Stimulated activated naive CD8-positive, alpha-beta T cell treated with anti-CD3 and anti-CD28 coated beads, Interleukin-15, Interleukin-2, amounts not matched to agents 100 ng/mL and 50 ng/mL, for 24 hours (primary cell): ENCODE results near the gene CUX1.

Experiments
- H3K27ac Mint-ChIP-seq: one replicate; pipeline ENCODE4 v1.8.0; 2021; ENCODE audit warnings: mild to moderate bottlenecking, mixed read lengths
- H3K27me3 Mint-ChIP-seq: one replicate; pipeline ENCODE4 v1.8.0; 2021; ENCODE audit warnings: mixed read lengths
- H3K36me3 Mint-ChIP-seq: one replicate; pipeline ENCODE4 v1.8.0; 2021; ENCODE audit warnings: low read depth, mixed read lengths
- H3K4me1 Mint-ChIP-seq: one replicate; pipeline ENCODE4 v1.8.0; 2021; ENCODE audit warnings: low read depth, mixed read lengths
- H3K4me3 Mint-ChIP-seq: one replicate; pipeline ENCODE4 v1.8.0; 2021; ENCODE audit warnings: mild to moderate bottlenecking, mixed read lengths
- H3K9me3 Mint-ChIP-seq: one replicate; pipeline ENCODE4 v1.8.0; 2021; ENCODE audit warnings: mixed read lengths

Gene CUX1

DNA sequence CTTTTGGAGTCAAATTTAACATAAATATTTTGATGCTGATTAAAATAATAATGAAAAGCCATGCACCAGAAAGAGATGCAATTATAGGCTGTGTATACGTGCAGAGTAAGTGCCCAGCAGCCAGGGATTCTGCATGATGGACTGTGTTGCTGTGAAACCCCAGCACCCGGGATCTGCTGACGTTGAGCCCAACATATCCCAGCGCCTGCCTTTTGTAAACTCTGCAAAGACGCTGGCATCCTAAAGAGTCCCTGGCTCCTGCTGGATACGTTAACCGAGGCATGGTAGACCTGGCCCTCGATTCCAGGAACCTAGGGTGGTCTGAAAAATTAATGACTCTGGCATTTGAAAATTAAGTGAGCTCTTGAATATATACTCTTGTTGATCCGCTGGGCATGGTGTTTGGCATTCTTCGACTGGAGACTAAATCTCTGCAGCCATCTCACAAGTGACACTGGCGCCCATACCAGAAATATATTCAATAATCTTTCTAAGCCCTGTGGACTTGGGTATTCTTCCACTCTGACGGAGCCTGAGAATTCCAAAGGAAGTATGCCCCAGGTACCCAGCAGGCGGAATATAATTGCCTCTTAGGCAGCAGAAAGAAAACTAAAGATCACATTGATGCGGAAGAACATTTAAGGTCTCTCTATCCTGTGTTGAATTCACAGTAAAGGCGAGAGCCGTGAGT is 278.0 kb downstream of the CUX1 start:
- Mint-ChIP-seq H3K27ac (no peak overlapping the region), H3K27me3 (no peaks in the 10 kb centered on the region), H3K36me3 (no peaks in the 10 kb centered on the region), H3K4me3 (no peak overlapping the region), H3K4me1 (no peaks in the 10 kb centered on the region), H3K9me3 (no peaks in the 10 kb centered on the region)

DNA sequence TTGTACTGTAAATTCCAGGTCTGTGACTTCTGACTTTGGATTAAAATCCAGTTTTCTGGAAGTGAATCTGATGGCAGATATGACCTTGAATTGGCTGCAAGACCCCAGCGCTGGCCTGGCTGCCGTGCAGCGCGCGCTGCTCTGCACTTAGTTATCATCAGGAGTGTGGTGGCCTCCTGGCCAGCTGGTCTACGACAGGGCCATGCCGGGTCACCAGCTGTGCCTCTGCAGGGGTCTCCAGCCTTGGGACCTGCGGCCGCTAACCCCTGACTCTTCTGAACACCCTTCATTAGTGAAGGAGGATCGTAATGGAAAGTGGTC is 278.5 kb downstream of the CUX1 start:
- no peak overlapping the region for H3K27ac Mint-ChIP-seq
- no peaks in the 10 kb centered on the region for H3K27me3 Mint-ChIP-seq
- no peak overlapping the region for H3K4me3 Mint-ChIP-seq
- H3K4me1 Mint-ChIP-seq, result no peaks in the 10 kb centered on the region
- H3K36me3 Mint-ChIP-seq, result no peaks in the 10 kb centered on the region
- no peaks in the 10 kb centered on the region for H3K9me3 Mint-ChIP-seq

DNA sequence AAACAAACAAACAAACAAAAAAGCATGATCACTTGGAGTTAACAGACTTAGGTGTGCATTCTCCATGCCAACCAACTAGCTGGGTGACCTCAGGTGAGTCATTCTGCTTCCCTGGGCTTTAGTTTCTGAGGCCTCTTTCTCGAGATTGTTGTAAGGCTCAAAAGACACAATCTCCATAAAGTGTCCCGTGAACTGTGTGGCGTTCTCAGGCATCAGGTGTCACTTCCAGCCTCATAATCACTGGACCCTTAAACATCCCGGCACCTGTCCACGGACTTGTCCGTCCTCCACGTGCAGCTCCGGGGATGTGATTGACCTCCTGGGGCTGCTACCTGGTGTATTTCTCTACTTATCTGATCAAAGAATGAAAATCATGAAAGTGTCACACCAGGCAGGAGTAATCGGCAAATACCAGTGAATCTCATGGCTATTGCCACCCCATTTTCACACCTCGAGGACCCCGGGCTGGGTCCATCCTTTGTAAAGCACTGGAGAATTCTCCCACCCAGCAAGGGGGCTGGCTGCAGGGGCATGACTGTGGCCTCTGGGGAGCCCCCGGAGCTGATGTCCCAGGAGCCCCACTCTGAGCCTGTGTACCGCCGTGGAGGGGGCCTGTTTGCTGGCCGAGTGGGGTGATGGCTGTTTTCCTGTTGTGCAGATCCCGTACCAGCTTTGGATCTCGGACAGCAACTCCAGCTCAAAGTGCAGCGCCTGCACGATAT is 279.4 kb downstream of the CUX1 start:
- no peaks in the 10 kb centered on the region for H3K36me3 Mint-ChIP-seq
- no peaks in the 10 kb centered on the region for H3K4me1 Mint-ChIP-seq
- H3K9me3 Mint-ChIP-seq, result no peaks in the 10 kb centered on the region
- no peaks in the 10 kb centered on the region for H3K27me3 Mint-ChIP-seq
- H3K4me3 Mint-ChIP-seq, result no peak overlapping the region
- H3K27ac Mint-ChIP-seq, result no peak overlapping the region

DNA sequence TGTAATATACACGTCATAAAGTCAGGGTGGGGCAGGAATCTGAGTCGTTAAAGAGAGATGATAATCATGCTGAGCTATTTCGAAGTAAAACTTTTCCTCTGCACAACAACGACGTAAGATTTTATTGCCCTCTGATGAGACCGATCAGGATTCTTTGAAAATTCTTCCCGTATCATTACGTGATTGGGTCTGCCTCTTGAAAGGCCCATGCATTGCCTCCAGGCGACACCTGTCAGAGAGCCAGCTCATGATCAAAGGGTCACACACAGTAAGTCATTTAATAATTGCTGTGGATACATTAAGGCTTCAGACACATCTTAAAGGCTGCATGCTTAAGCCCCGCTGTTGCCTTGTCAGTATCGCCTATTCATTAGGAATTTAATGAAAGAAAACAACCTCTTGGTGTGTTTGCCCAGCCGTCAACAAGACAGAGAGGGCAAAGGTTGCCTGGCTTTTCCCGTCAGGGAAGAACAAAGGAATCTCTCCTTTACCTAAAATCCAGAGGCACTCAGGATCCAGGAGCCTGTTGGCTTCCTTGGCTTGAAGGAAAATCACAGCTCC is 280.3 kb downstream of the CUX1 start:
- Mint-ChIP-seq H3K4me1 (no peaks in the 10 kb centered on the region), H3K4me3 (no peak overlapping the region), H3K36me3 (no peaks in the 10 kb centered on the region), H3K27ac (no peak overlapping the region), H3K9me3 (no peaks in the 10 kb centered on the region), H3K27me3 (no peaks in the 10 kb centered on the region)

DNA sequence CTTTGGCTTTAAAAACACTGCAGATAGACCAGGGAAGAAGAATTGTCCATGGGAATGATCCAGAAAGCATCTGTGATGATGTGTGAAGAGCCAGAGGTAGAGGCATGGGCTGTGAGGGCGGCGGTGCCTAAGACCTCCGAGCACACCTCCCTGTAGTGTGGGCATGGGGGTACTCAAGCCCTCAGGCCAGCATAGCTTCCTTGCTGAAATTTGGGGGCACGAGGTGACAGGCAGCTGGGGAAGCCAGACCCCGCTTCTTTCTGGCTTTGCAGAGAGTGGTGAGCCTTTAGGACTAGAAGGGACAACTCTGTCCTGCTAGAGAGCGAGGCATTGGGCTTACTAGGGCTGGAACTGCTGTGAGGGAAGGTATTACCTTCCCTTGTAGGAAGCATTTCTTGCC is 281.6 kb downstream of the CUX1 start:
- Mint-ChIP-seq H3K4me3 (no peak overlapping the region), H3K4me1 (no peaks in the 10 kb centered on the region), H3K27ac (no peak overlapping the region), H3K36me3 (peaks cover 3% of the 10 kb centered on the region), H3K9me3 (no peaks in the 10 kb centered on the region), H3K27me3 (no peaks in the 10 kb centered on the region)

DNA sequence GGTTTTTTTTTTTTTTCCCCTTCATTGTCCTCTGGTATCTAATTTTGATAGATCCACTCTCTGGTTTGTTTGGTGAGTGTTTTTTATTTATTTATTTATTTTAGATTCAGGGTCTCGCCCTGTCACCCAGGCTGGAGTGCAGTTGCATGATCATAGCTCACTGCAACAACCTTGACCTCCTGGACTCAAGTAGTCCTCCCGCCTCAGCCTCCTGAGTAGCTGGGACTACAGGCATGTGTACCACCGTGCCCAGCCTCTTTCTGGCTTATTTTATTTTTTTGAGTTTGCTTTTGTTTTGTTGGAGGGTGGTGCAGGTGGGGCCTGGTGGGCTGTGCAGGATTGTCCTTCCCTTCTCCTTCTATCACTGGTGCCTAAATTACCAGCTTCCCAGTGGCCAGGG is 282.0 kb downstream of the CUX1 start:
- Mint-ChIP-seq H3K36me3 (peaks cover 6% of the 10 kb centered on the region), H3K9me3 (no peaks in the 10 kb centered on the region), H3K27ac (no peak overlapping the region), H3K4me1 (no peaks in the 10 kb centered on the region), H3K27me3 (no peaks in the 10 kb centered on the region), H3K4me3 (no peak overlapping the region)

DNA sequence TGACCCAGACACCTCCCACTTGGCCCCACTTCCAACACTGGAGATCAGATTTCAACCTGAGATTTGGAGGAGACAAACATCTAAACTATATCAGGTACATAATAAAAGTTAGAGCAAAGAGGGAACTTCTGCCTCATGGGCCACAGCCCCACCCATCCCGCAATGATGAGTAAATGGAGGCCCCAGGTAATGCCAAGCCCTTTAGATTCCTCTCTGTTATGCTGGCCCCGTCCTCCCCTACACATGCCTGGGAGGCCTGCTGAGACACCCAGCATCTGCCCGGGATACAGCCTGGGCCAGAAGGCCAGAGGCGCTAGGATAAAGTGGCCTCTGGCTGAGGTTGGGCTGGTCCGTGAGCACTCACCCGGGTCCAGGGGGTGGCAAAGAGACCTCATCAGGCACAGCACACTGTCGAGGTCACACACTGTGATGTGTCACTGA is 283.7 kb downstream of the CUX1 start:
- Mint-ChIP-seq H3K36me3 (peaks cover 14% of the 10 kb centered on the region), H3K27ac (no peak overlapping the region), H3K9me3 (no peaks in the 10 kb centered on the region), H3K27me3 (no peaks in the 10 kb centered on the region), H3K4me1 (no peaks in the 10 kb centered on the region), H3K4me3 (no peak overlapping the region)

DNA sequence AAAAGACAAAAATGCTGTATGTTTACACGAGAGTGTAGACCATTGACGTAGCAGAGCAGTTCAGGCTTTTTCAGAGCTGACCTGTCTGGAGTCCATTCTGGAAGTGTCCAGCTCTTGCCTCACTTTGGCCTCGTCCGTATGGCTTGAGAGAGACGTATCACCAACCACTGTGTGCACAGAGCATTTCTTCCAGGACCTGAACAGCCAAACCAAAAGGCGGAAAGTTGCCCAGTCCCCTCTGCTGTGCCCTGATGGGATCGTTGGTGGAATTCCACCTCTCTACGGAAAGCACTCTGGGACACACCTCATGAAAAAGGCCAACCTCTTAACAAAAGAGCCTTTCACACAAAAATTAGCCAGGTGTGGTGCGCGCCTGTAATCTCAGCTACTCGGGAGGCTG is 284.5 kb downstream of the CUX1 start:
- Mint-ChIP-seq H3K27ac (no peak overlapping the region), H3K4me1 (no peaks in the 10 kb centered on the region), H3K36me3 (peaks cover 19% of the 10 kb centered on the region), H3K4me3 (no peak overlapping the region), H3K9me3 (no peaks in the 10 kb centered on the region), H3K27me3 (no peaks in the 10 kb centered on the region)

DNA sequence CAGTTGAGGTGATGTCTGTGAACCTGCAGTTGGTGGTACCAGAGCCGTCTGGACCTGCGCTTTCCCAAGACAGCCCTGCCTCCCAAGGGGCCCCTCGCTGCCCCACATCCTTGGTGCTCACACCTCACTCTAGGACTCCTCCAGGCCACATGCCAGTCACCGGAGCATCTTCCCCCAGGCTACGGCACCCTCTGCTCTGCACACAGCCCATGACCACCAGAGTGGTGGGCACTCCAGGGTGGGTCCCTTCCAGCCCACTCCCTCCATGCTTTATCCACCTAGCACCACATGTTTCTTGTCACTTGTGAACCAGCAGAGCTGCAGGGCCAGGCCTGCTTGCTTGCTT is 285.6 kb downstream of the CUX1 start:
- Mint-ChIP-seq H3K27ac (peak overlapping the region; percentile 39), H3K4me1 (no peaks in the 10 kb centered on the region), H3K9me3 (no peaks in the 10 kb centered on the region), H3K36me3 (peaks cover 19% of the 10 kb centered on the region), H3K4me3 (no peak overlapping the region), H3K27me3 (no peaks in the 10 kb centered on the region)

DNA sequence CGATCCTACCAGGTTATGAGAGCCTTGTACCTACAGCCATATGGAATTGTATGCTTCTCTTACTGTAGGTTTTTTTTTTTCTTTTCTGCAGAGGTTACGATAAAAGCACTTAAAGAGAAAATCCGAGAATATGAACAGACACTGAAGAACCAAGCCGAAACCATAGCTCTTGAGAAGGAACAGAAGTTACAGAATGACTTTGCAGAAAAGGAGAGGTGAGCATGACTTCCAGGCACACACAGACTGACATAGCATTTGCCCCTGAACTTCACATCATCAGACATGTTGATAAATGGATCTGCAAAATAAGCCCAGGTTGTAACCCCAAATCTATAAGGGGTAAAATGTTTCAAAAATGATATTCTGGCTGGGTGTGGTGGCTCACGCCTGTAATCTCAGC is 286.8 kb downstream of the CUX1 start:
- H3K9me3 Mint-ChIP-seq, result no peaks in the 10 kb centered on the region
- H3K27me3 Mint-ChIP-seq, result no peaks in the 10 kb centered on the region
- peaks cover 19% of the 10 kb centered on the region for H3K36me3 Mint-ChIP-seq
- H3K4me3 Mint-ChIP-seq, result no peak overlapping the region
- H3K4me1 Mint-ChIP-seq, result no peaks in the 10 kb centered on the region
- H3K27ac Mint-ChIP-seq, result no peak overlapping the region

DNA sequence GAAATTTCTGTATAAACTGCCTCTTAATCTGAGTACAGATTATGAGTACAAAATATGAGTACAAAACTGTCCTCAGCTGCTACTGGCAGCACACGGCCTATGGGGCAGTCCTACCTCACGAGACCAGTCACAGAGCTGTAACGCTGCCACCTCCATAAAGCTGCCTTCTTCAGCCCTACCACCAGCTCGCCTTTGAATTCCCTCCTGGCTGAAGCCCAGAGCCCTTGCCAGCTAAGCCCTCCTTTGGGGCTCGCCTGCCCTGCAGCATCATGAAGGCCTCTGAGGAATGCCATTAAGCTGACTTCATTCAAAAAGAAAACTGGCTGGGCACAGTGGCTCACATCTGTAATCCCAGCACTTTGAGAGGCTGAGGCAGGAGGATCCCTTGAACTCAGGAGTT is 289.2 kb downstream of the CUX1 start:
- Mint-ChIP-seq H3K9me3 (no peaks in the 10 kb centered on the region), H3K27me3 (no peaks in the 10 kb centered on the region), H3K4me3 (no peak overlapping the region), H3K4me1 (no peaks in the 10 kb centered on the region), H3K27ac (no peak overlapping the region), H3K36me3 (peaks cover 19% of the 10 kb centered on the region)

DNA sequence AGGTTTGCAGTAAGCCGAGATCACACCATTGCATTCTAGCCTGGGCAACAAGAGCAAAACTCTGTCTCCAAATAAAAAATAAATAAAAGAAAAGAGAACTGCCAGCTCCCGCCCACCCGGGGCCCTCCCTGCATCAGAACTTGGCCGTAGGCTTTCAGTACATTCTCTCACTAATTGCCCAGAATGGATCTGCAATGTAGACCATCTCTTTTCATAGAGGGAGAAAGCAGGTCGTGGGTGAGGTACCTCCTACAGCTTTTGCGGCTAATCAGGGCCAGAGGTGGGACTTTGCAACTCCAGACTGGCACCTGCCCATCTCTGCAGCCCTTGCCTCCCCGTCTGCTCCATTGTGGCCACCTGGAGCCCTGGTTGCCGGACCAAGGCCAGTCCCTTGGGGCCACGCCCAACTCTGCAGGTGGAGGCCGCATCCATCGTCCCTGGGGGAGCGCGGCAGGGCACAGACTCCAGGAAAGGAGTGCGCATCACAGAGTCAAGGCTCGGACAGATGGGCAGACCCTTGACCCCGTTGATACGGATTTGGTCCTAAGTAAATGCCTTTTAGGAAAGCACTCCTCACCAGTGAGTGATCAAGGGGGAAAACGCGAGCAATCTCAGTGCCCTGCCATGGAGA is 290.2 kb downstream of the CUX1 start:
- Mint-ChIP-seq H3K27me3 (no peaks in the 10 kb centered on the region), H3K9me3 (no peaks in the 10 kb centered on the region), H3K27ac (no peak overlapping the region), H3K36me3 (peaks cover 19% of the 10 kb centered on the region), H3K4me3 (no peak overlapping the region), H3K4me1 (no peaks in the 10 kb centered on the region)

DNA sequence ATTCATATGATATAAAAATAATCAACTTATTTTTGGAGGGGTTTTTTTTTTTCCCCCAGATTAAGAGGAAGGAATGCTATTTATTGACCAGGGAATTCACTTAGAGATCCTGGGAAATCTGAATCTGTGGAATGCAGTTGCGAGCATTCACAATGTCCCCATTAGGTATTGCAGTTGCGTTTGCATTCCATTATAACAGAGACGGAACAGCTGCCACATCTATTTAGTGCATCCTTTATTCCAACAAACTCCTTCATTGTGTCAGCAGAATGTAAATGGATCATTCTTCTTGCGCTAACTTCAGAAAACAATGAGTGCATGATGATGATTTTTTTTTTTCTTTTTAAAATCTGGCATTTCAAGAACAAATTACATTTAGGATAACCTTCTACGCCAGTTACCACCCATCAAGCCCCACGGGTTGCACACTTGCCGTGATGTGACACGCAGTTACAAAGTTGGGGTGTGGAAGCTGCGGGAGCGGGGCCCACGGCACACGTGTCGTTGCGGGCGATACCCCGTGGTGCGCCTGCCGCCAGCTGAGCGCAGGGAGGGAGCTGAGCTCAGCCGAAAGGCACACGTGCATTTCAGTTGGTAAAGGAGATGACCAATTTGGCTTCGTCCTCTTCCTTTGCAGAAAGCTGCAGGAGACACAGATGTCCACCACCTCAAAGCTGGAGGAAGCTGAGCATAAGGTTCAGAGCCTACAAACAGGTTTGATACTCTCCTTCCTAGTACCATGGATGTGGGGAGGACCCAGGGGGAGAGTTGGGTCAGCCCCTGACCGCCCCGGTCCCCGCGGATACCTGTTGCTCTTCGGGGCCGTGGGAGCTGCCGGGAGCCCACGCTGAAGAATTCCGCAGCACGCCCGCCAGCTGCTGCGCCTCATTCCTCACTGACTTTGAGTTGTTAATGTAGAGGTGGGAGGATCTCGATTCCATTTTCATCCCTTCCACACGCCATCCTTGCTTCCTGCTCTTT is 293.9 kb downstream of the CUX1 start:
- H3K36me3 Mint-ChIP-seq, result peaks cover 19% of the 10 kb centered on the region
- H3K9me3 Mint-ChIP-seq, result no peaks in the 10 kb centered on the region
- no peaks in the 10 kb centered on the region for H3K4me1 Mint-ChIP-seq
- no peaks in the 10 kb centered on the region for H3K27me3 Mint-ChIP-seq
- no peak overlapping the region for H3K27ac Mint-ChIP-seq
- no peak overlapping the region for H3K4me3 Mint-ChIP-seq

DNA sequence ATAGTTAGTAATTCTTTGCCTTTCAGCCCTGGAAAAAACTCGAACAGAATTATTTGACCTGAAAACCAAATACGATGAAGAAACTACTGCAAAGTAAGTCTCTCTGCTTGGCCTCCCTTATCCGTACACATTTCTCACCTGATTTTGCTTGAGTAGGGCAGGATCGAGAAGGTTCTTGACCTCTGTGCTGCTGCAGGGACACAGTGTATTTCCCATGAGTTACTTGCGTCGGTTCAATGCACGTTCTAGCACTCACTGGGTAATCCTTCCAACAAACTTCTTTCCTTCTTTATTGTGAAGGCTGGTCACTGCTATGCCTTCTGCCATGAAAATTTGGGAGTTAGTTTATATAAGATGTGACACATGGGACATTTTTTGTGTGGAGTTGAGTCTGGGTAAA is 297.8 kb downstream of the CUX1 start:
- Mint-ChIP-seq H3K4me3 (no peak overlapping the region), H3K27me3 (no peaks in the 10 kb centered on the region), H3K4me1 (no peaks in the 10 kb centered on the region), H3K9me3 (no peaks in the 10 kb centered on the region), H3K36me3 (peaks cover 23% of the 10 kb centered on the region), H3K27ac (no peak overlapping the region)

DNA sequence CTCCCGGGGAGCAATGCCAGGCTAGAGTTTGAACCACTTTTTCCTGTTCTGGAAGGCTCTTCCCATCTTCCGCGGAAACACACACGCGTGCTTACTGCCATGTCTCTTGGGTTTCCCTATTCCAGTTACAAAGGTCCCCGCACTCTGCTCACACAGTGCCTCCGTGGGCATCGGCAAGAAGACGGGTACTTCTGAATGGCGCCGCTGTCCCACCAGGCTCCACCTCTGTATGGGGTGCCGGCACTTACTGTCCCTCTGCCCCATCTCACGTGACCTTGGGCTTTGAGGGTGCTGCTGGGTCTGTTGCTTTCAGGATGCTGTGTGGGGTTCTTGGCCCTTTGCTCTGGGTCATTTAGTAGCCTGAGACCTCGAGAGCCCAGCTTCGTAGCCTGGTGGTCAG is 298.5 kb downstream of the CUX1 start:
- H3K36me3 Mint-ChIP-seq, result peaks cover 23% of the 10 kb centered on the region

More for the DNA sequence above, 298.5 kb downstream of the CUX1 start:
- H3K27ac Mint-ChIP-seq, result no peak overlapping the region
- H3K9me3 Mint-ChIP-seq, result no peaks in the 10 kb centered on the region
- no peak overlapping the region for H3K4me3 Mint-ChIP-seq
- no peaks in the 10 kb centered on the region for H3K4me1 Mint-ChIP-seq
- no peaks in the 10 kb centered on the region for H3K27me3 Mint-ChIP-seq
